MM.1S (cell line): ENCODE data around the gene PASK.

ENCODE experiments used
- EZH2 ChIP-seq: fragments of 300-600 bp; sonication (generic); optimal IDR thresholded peaks from 2 replicates; pipeline ENCODE3; 2017; ENCODE audit warnings: low read depth, mild to moderate bottlenecking, antibody characterized with exemption, low read length, mixed read lengths
- EZH2phosphoT487 ChIP-seq: fragments of 300-600 bp; sonication (generic); IDR thresholded peaks from 2 replicates; pipeline ENCODE4 v1.6.1; 2018; ENCODE audit warnings: antibody characterized with exemption, low read length
- TF ChIP-seq, protein P1 (sequence below): fragments of 300-600 bp; sonication (generic); IDR thresholded peaks from 2 replicates; pipeline ENCODE4 v1.5.1; 2016; ENCODE audit warnings: antibody characterized with exemption, low read length, mixed read lengths

DNA sequence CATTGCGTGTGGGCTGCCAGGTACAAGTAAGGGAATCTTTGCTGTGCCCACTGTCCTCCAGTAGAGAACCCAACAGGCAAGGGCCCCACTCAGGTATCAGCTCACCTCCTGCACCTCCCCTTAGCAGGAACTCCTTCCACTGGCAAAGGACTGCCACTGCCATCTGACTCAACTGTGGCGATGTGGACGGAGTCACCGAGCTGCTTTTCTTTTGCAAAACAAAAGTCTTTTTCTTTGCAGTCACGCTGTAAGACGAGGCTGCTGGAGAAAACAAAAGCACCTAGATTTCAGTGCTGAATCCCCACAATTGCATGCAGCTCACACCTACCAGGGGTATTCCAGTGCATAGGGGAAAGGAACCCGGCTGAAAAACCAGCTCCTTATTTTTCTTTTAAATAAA lies 55.1 kb downstream of the PASK start:
- TF ChIP-seq, protein P1, sequence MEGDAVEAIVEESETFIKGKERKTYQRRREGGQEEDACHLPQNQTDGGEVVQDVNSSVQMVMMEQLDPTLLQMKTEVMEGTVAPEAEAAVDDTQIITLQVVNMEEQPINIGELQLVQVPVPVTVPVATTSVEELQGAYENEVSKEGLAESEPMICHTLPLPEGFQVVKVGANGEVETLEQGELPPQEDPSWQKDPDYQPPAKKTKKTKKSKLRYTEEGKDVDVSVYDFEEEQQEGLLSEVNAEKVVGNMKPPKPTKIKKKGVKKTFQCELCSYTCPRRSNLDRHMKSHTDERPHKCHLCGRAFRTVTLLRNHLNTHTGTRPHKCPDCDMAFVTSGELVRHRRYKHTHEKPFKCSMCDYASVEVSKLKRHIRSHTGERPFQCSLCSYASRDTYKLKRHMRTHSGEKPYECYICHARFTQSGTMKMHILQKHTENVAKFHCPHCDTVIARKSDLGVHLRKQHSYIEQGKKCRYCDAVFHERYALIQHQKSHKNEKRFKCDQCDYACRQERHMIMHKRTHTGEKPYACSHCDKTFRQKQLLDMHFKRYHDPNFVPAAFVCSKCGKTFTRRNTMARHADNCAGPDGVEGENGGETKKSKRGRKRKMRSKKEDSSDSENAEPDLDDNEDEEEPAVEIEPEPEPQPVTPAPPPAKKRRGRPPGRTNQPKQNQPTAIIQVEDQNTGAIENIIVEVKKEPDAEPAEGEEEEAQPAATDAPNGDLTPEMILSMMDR = no peak
- TF ChIP-seq EZH2 (no peak), EZH2phosphoT487 (no peak)
